Measurements from ENCODE around the gene TDRD6. TPM values are rescaled to one million over a fixed set of nuclear protein-coding genes. Genes with fewer than 3 reads are reported as not detected.

Gene TDRD6
- total and polyA plus RNA-seq, 9 donors = 0.20 to 0.96 (median 0.37) TPM

DNA sequence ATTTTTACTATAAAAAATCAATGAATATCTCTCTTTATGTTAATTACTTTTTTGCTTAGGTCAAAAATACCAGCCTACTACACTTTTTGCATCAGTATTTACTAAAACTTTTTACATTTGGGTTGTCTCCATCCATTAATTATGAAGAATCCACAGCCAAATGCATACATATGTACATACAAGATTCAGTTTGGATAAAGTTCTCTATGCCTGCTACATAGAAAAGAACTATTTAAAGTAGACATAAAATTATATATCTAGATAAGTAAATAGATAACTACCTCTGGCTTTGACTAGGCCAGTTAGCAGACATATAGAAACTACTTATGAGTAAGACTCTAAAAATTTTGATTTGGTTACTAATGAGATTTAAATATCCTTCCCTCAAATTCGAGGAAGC lies 12.3 kb downstream of the TDRD6 start:
- Histone ChIP-seq H3K36me3 (no peaks in the 10 kb centered on the region), H3K9me3 (no peaks in the 10 kb centered on the region), H3K27me3 (no peaks in the 10 kb centered on the region), H3K4me3 (no peak overlapping the region), H3K27ac (no peak overlapping the region), H3K4me1 (ENCODE audit: insufficient read depth) (no peaks in the 10 kb centered on the region)
- 81 to 90% (median 85%) methylated on average over 1 of the region's 1 CpG for WGBS, 3 donors
- no peak for TF ChIP-seq POLR2A (IDR thresholded peaks at IDR 0.05)
- TF ChIP-seq EP300 (IDR thresholded peaks at IDR 0.05) = no peak
- TF ChIP-seq CTCF (IDR thresholded peaks at IDR 0.05) = no peak
- no peak for DNase-seq
- intact Hi-C loops (cut with DNase I) = no loop called here

- Histone ChIP-seq H3K4me3 (no peak overlapping the region), H3K36me3 (no peaks in the 10 kb centered on the region), H3K9me3 (no peaks in the 10 kb centered on the region), H3K27ac (no peak overlapping the region), H3K27me3 (no peaks in the 10 kb centered on the region), H3K4me1 (ENCODE audit: insufficient read depth) (no peaks in the 10 kb centered on the region)
- DNase-seq = no peak
- TF ChIP-seq EP300 (IDR thresholded peaks at IDR 0.05) (no peak), CTCF (IDR thresholded peaks at IDR 0.05) (no peak), POLR2A (IDR thresholded peaks at IDR 0.05) (no peak)
- WGBS, 3 donors = 2 to 5% (median 3%) methylated on average over 3 of the region's 3 CpGs
- intact Hi-C loops (cut with DNase I) = no loop called here
Measured at GRCh38 chr6:46704562-46704961, 16.9 kb downstream of the TDRD6 start.

DNA sequence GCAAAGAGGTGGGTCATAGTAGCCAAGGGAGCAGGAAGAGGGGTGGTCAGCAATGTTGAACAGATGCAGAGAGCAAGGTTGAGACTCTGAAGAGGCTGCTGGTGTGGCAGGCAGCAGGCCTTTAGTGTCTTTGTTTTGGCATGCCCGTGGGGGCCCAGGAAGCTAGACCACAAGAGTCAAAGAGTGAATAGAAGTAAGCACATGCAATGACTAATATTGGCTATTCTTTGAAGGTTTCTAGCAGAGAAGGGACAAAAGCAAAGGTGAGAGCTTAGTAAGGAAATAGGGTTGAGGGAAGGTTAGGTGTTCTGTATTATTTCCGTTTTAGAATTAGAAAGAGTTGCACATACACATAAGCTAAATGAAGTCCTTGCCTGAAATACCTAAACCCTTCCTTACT lies 18.8 kb downstream of the TDRD6 start:
- intact Hi-C loops (cut with DNase I) = no loop called here
- Histone ChIP-seq H3K27me3 (no peaks in the 10 kb centered on the region), H3K4me3 (no peak overlapping the region), H3K36me3 (no peaks in the 10 kb centered on the region), H3K9me3 (no peaks in the 10 kb centered on the region), H3K27ac (no peak overlapping the region), H3K4me1 (ENCODE audit: insufficient read depth) (no peaks in the 10 kb centered on the region)
- DNase-seq = no peak
- 83 to 94% (median 85%) methylated on average over 2 of the region's 2 CpGs for WGBS, 3 donors
- TF ChIP-seq POLR2A (IDR thresholded peaks at IDR 0.05) (no peak), CTCF (IDR thresholded peaks at IDR 0.05) (no peak), EP300 (IDR thresholded peaks at IDR 0.05) (no peak)

DNA sequence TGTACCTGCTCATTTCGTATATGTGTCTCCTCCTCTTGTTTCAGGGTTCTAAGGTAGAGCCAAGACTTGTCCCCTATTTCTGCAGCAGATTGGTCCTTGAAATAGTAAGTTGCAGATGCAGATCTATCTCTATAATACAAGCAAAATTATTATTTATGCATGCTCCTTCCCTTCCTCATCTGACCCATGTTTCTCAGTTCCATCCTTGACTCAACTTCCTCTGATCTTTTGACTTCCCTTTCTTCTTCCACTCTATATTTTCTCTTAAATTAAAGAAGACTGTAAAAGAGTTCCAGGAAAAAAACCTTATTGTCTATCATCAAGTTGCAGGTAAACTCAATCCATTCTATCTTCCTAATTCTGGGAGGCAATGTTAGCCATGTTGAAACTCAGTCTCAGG lies 23.8 kb downstream of the TDRD6 start:
- intact Hi-C loops (cut with DNase I) = no loop called here
- H3K27me3 ChIP-seq = no peaks in the 10 kb centered on the region
- 91 to 97% (median 96%) methylated on average over 1 of the region's 1 CpG for WGBS, 3 donors
- H3K4me3 ChIP-seq = no peak overlapping the region
- no peak for DNase-seq
- no peak for TF ChIP-seq EP300 (IDR thresholded peaks at IDR 0.05)
- TF ChIP-seq CTCF (IDR thresholded peaks at IDR 0.05) = no peak
- no peak for TF ChIP-seq POLR2A (IDR thresholded peaks at IDR 0.05)
- no peaks in the 10 kb centered on the region for H3K4me1 ChIP-seq (ENCODE audit: insufficient read depth)
- no peaks in the 10 kb centered on the region for H3K36me3 ChIP-seq
- no peak overlapping the region for H3K27ac ChIP-seq
- no peaks in the 10 kb centered on the region for H3K9me3 ChIP-seq

DNA sequence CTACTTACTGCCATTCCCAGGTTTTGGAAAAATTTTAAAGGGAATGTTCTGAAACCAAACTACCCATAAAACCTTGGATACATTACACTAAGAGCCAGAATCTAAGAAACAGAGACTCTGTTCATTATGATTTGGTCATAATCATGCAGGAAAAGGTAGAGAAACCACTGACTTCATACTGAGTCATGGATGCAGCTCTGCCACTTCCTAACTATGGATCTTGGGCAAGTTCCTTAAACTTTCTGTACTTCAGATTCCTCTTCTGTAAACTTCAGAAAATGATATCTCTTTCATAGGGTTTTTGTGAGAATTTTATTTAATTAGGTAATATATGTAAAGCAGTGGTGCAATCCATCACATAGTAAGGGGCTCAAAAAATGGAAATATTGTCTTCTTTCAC lies 27.5 kb downstream of the TDRD6 start:
- Histone ChIP-seq H3K9me3 (no peaks in the 10 kb centered on the region), H3K27ac (no peak overlapping the region), H3K4me3 (no peak overlapping the region), H3K36me3 (no peaks in the 10 kb centered on the region), H3K27me3 (no peaks in the 10 kb centered on the region), H3K4me1 (ENCODE audit: insufficient read depth) (no peaks in the 10 kb centered on the region)
- intact Hi-C loops (cut with DNase I) = no loop called here
- no peak for DNase-seq
- TF ChIP-seq POLR2A (IDR thresholded peaks at IDR 0.05) = no peak
- no peak for TF ChIP-seq CTCF (IDR thresholded peaks at IDR 0.05)
- TF ChIP-seq EP300 (IDR thresholded peaks at IDR 0.05) = no peak

Data from ovary (tissue), 9 donors.